HT1080 (cell line): Measurements from ENCODE around the gene NDUFAF4. TPM values are rescaled to one million over a fixed set of nuclear protein-coding genes. Genes with fewer than 3 reads are reported as not detected.

Experiments used
- small RNA-seq: library from RNA; depleted of rRNA; stranded (forward); fragments of <200 nt; gene quantifications from one replicate; pipeline ENCODE3, GENCODE V24; 2014
- total RNA-seq: library from RNA; depleted of rRNA; stranded (reverse); fragments of >200 nt; shearing (Covaris generic); gene quantifications from 2 replicates; pipeline ENCODE4 v1.2.3, GENCODE V29; 2014; rRNA removed

NDUFAF4 gene
- total RNA-seq, 1 experiment from 2014 or later: 45.9 TPM

Small RNA genes lying within 50 kb of the gene (small RNA-seq; reads per million reads assigned to genes)
- not detected for gene RN7SL509P

Other genes with a start within 250 kb of the NDUFAF4 start
- gene GPR63, start 60.4 kb downstream of the NDUFAF4 start, total RNA-seq: 1.3 and 1.9 TPM in 2 replicates
- 0.63 and 1.2 TPM in 2 replicates for gene KLHL32, start 26.8 kb upstream of the NDUFAF4 start, total RNA-seq